SK-N-SH (cell line): Measurements from ENCODE around the gene GAB2.

Experiments used
- EZH2phosphoT487 ChIP-seq: fragments of 200-600 bp; sonication (generic); IDR thresholded peaks from 2 replicates; pipeline ENCODE4 v1.6.1; 2017; ENCODE audit warnings: low read depth, mixed run types, mild to moderate bottlenecking, antibody characterized with exemption, moderate library complexity, borderline replicate concordance
- MEF2A ChIP-seq: IDR thresholded peaks from 2 replicates; pipeline ENCODE4 v1.4.0; 2012; ENCODE audit warnings: low read depth, borderline replicate concordance
- RAD21 ChIP-seq: IDR thresholded peaks from 2 replicates; pipeline ENCODE4 v1.6.1; 2012; ENCODE audit warnings: mild to moderate bottlenecking, low read length
- SMC3 ChIP-seq: IDR thresholded peaks from 2 replicates; pipeline ENCODE4 v1.6.1; 2012; ENCODE audit warnings: low read depth, low read length, improper control_type of control experiment
- TF ChIP-seq, protein P1 (sequence below): IDR thresholded peaks from 2 replicates; pipeline ENCODE4 v1.6.1; 2012; ENCODE audit warnings: mild to moderate bottlenecking, low read depth, low read length, moderate library complexity
- TF ChIP-seq, protein P2 (sequence below): fragments of 200-600 bp; sonication (generic); IDR thresholded peaks from 2 replicates; pipeline ENCODE4 v1.6.1; 2017; ENCODE audit warnings: antibody characterized with exemption, mild to moderate bottlenecking, moderate library complexity

DNA sequence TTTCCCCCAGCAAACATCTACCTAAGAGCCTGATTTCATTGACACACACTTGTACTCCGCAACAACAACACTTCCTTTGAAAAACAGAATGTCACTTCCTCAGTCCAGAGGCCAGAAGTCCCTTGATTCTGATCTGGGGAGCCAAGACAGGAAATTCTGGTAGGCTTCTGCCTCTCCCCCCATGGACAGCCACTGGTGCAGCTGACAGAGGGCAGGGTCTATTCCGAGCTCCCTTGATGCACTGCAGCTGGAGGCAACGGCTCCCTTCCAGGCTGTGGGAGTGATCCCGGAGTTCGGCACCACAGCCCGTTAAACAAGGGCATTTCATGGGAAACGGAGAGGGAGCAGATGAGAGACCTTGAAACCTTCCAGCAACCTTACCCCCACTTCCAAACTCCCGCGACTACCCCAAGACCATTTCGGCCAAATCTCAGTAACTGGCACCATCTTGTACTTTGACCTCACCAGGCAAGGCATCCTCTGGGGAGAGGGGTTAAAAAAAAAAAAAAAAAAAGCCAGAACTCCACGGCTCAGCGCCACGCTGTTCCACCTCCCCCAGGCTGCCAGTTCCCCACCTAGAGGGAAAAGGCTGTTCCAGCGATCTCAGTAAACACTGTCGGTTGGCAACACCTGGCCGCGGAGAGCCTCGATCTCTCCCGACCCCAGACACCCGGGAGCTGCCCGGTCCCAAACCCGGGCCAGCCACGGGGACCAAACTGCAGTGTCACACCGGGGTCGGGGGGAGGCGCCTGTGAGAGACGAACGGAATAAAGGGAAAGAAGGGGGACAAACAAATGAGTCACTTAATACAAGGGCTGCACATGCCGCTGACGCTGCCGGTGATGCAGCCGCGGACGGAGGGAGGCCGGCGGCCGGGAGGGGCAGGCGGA, 1.1 kb downstream of the GAB2 start:
- TF ChIP-seq SMC3 (peak; percentile 22; the same call in 1 of the 2 replicates), MEF2A (no peak), RAD21 (peak; percentile 60), EZH2phosphoT487 (no peak)
- TF ChIP-seq, protein P1, sequence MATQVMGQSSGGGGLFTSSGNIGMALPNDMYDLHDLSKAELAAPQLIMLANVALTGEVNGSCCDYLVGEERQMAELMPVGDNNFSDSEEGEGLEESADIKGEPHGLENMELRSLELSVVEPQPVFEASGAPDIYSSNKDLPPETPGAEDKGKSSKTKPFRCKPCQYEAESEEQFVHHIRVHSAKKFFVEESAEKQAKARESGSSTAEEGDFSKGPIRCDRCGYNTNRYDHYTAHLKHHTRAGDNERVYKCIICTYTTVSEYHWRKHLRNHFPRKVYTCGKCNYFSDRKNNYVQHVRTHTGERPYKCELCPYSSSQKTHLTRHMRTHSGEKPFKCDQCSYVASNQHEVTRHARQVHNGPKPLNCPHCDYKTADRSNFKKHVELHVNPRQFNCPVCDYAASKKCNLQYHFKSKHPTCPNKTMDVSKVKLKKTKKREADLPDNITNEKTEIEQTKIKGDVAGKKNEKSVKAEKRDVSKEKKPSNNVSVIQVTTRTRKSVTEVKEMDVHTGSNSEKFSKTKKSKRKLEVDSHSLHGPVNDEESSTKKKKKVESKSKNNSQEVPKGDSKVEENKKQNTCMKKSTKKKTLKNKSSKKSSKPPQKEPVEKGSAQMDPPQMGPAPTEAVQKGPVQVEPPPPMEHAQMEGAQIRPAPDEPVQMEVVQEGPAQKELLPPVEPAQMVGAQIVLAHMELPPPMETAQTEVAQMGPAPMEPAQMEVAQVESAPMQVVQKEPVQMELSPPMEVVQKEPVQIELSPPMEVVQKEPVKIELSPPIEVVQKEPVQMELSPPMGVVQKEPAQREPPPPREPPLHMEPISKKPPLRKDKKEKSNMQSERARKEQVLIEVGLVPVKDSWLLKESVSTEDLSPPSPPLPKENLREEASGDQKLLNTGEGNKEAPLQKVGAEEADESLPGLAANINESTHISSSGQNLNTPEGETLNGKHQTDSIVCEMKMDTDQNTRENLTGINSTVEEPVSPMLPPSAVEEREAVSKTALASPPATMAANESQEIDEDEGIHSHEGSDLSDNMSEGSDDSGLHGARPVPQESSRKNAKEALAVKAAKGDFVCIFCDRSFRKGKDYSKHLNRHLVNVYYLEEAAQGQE: no peak
- TF ChIP-seq, protein P2, sequence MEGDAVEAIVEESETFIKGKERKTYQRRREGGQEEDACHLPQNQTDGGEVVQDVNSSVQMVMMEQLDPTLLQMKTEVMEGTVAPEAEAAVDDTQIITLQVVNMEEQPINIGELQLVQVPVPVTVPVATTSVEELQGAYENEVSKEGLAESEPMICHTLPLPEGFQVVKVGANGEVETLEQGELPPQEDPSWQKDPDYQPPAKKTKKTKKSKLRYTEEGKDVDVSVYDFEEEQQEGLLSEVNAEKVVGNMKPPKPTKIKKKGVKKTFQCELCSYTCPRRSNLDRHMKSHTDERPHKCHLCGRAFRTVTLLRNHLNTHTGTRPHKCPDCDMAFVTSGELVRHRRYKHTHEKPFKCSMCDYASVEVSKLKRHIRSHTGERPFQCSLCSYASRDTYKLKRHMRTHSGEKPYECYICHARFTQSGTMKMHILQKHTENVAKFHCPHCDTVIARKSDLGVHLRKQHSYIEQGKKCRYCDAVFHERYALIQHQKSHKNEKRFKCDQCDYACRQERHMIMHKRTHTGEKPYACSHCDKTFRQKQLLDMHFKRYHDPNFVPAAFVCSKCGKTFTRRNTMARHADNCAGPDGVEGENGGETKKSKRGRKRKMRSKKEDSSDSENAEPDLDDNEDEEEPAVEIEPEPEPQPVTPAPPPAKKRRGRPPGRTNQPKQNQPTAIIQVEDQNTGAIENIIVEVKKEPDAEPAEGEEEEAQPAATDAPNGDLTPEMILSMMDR: peak; percentile 57
